Measurements from ENCODE around the gene GCLM. TPM values are rescaled to one million over a fixed set of nuclear protein-coding genes. Genes with fewer than 3 reads are reported as not detected.
A peak's percentile ranks its signal among the peaks of the same experiment; 100 is the strongest.

The GCLM gene
- total RNA-seq, 4 donors from 2014 or later = 4.2 to 18.4 (median 6.3) TPM

DNA sequence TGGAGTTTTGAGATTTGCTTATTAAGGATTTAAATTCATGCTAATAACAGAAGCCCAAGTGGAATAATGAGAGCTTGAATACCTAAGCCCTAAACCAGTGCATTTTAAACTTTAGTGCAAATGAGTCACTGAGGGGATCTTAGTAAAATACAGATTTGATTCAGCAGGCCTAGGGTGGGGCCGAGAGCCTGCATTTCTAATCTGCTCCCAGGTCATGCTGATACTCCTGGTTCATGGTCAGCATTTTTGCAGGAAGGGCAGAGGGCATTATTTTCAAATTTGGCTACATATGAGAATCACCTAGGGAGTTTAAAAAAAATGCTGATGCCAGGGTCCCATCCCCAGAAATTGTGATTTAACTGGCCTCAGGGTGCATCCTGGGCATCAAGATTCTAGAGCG is 69.5 kb downstream of the GCLM start:
- peaks cover 9 to 10% (median 9%) of the 10 kb centered on the region in 4 donors for H3K4me1 ChIP-seq
- intact Hi-C loops (cut with DNase I) = loop anchor here (10.0 kb wide), 2 partner anchors 215 to 535 kb away; no protein-coding TSS in a partner anchor
- TF ChIP-seq POLR2A (IDR thresholded peaks at IDR 0.05; ENCODE audit: low read depth) = no peak
- no peak for TF ChIP-seq POLR2AphosphoS5 (IDR thresholded peaks at IDR 0.05)
- TF ChIP-seq EP300 (IDR thresholded peaks at IDR 0.05) = no peak
- TF ChIP-seq, protein P1, sequence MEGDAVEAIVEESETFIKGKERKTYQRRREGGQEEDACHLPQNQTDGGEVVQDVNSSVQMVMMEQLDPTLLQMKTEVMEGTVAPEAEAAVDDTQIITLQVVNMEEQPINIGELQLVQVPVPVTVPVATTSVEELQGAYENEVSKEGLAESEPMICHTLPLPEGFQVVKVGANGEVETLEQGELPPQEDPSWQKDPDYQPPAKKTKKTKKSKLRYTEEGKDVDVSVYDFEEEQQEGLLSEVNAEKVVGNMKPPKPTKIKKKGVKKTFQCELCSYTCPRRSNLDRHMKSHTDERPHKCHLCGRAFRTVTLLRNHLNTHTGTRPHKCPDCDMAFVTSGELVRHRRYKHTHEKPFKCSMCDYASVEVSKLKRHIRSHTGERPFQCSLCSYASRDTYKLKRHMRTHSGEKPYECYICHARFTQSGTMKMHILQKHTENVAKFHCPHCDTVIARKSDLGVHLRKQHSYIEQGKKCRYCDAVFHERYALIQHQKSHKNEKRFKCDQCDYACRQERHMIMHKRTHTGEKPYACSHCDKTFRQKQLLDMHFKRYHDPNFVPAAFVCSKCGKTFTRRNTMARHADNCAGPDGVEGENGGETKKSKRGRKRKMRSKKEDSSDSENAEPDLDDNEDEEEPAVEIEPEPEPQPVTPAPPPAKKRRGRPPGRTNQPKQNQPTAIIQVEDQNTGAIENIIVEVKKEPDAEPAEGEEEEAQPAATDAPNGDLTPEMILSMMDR (IDR thresholded peaks at IDR 0.05) = no peak
- peak; percentile 53 for DNase-seq (ENCODE audit: extremely low spot score)
- H3K9me3 ChIP-seq = no peaks in the 10 kb centered on the region
- H3K27ac ChIP-seq (replicated peaks in 1 of 4) = no peak overlapping the region
- 96% methylated on average over 2 of the region's 2 CpGs for WGBS
- no peaks in the 10 kb centered on the region for H3K27me3 ChIP-seq
- H3K36me3 ChIP-seq = peaks cover 0 to 9% (median 0%) of the 10 kb centered on the region in 4 donors
- no peak overlapping the region for H3K4me3 ChIP-seq

DNA sequence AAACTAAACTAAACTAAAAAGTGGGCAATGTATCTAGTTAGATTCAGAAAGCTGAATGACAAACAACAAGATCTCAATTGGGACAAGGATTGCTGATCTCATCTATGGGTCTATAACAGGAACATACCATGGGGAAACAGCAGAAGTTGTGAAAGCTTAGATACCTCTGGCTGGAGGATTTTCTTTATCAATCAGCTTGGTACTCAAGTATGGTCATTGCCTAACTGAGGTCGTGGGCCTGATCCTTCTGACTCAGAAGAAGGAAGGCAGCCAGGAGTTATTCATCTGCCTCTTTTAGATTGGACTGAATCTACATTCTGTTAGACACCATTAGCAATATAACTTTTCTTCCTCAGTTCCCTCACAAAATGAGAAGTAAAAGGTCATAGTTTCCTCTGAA is 69.9 kb downstream of the GCLM start:
- 26% methylated on average over 1 of the region's 1 CpG for WGBS
- intact Hi-C loops (cut with DNase I) = no loop called here

DNA sequence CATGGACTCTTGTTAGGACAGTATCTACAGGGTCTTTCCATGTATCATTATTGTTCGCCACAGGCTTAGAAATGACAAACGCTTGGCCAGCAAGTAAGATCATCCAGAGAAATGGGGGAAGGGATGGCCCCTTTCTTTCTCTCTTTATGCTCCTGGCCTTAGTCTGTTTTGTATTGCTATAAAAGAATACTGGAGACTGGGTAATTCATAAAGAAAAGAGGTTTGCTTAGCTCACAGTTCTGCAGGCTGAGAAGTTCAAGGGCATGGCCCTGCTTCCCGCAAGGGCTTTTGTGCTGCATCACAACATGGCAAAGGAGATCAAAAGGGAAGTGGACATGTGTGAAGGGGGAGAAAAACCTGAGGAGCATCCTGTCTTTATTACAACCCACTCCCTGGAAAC is 71.3 kb downstream of the GCLM start:
- Histone ChIP-seq H3K9me3 (no peaks in the 10 kb centered on the region), H3K4me3 (no peak overlapping the region), H3K36me3 (peaks cover 0 to 9% (median 0%) of the 10 kb centered on the region in 4 donors), H3K4me1 (no peaks in the 10 kb centered on the region), H3K27me3 (no peaks in the 10 kb centered on the region), H3K27ac (replicated peaks in 1 of 4) (no peak overlapping the region)
- peak; percentile 62 for DNase-seq (ENCODE audit: extremely low spot score)
- intact Hi-C loops (cut with DNase I) = no loop called here
- 100% methylated on average over 3 of the region's 3 CpGs for WGBS
- TF ChIP-seq, protein P1 (IDR thresholded peaks at IDR 0.05) = no peak
- no peak for TF ChIP-seq POLR2A (IDR thresholded peaks at IDR 0.05; ENCODE audit: low read depth)
- TF ChIP-seq POLR2AphosphoS5 (IDR thresholded peaks at IDR 0.05) = no peak

More for the DNA sequence above, 69.9 kb downstream of the GCLM start:
- H3K4me1 ChIP-seq = peaks cover 4 to 6% (median 5%) of the 10 kb centered on the region in 4 donors
- no peak for DNase-seq (ENCODE audit: extremely low spot score)
- H3K27me3 ChIP-seq = no peaks in the 10 kb centered on the region
- peaks cover 0 to 9% (median 0%) of the 10 kb centered on the region in 4 donors for H3K36me3 ChIP-seq
- H3K4me3 ChIP-seq = no peak overlapping the region
- TF ChIP-seq, protein P1 (IDR thresholded peaks at IDR 0.05) = no peak
- TF ChIP-seq POLR2A (IDR thresholded peaks at IDR 0.05; ENCODE audit: low read depth) = no peak
- H3K9me3 ChIP-seq = no peaks in the 10 kb centered on the region
- no peak overlapping the region for H3K27ac ChIP-seq (replicated peaks in 1 of 4)

Small RNA genes within 50 kb of the gene (small RNA-seq; reads per million reads assigned to genes)
- gene AL117351.2 (0 reads per million in 3 donors), gene MIR760 (0.34 to 1.5 (median 0.67) reads per million in 3 donors)

Other genes with a start within 250 kb of the GCLM start
- 10 to 100 TPM; 20.2 to 47.2 (median 32.3) TPM for gene BCAR3, start 227.6 kb downstream of the GCLM start, total RNA-seq
- gene DNTTIP2, start 30.2 kb downstream of the GCLM start, total RNA-seq = 10 to 100 TPM; 23.3 to 43.4 (median 31.4) TPM
- 1 to 10 TPM in 1 of 4 donors, under 1 TPM in 3; 0.19 to 1.7 (median 0.45) TPM for gene ABCA4, start 211.7 kb upstream of the GCLM start, total RNA-seq

Measured in esophagus muscularis mucosa (tissue), 4 donors.